IPS DF 4.7 (cell line): Measurements from ENCODE around the gene SLC35E2B.
"Not testable (repeated sequence)": the region's sequence is repeated elsewhere in the genome, so short reads cannot be mapped to it uniquely, and the experiment has no call there.

Experiments used
- DNase-seq: peaks from one replicate; pipeline ENCODE4 v3.0.0-alpha.2; 2013; ENCODE audit warnings: low spot score; ENCODE audit errors: extremely low read depth

SLC35E2B gene

GRCh38 chr1:1675218-1675617, 17.4 kb downstream of the SLC35E2B start:
- not testable (repeated sequence) for DNase-seq

GRCh38 chr1:1674806-1675205, 17.8 kb downstream of the SLC35E2B start:
- DNase-seq = not testable (repeated sequence)

- DNase-seq = no peak
Observed at GRCh38 chr1:1672181-1672965, 20.2 kb downstream of the SLC35E2B start.

- DNase-seq = no peak
Observed at GRCh38 chr1:1671365-1672119, 21.1 kb downstream of the SLC35E2B start.

GRCh38 chr1:1670866-1671265, 21.7 kb downstream of the SLC35E2B start:
- no peak for DNase-seq

- no peak for DNase-seq
Observed at GRCh38 chr1:1669468-1670440, 22.8 kb downstream of the SLC35E2B start.

GRCh38 chr1:1666526-1666925, 26.1 kb downstream of the SLC35E2B start:
- DNase-seq = no peak

- DNase-seq = no peak
Observed at GRCh38 chr1:1665815-1666251, 26.8 kb downstream of the SLC35E2B start.

- DNase-seq = no peak
Observed at GRCh38 chr1:1664941-1665814, 27.4 kb downstream of the SLC35E2B start.

- not testable (repeated sequence) for DNase-seq
Observed at GRCh38 chr1:1664318-1664717, 28.3 kb downstream of the SLC35E2B start.

- not testable (repeated sequence) for DNase-seq
Observed at GRCh38 chr1:1662830-1663560, 29.6 kb downstream of the SLC35E2B start.

- DNase-seq = not testable (repeated sequence)
Observed at GRCh38 chr1:1662392-1662791, 30.2 kb downstream of the SLC35E2B start.

- not testable (repeated sequence) for DNase-seq
Observed at GRCh38 chr1:1658583-1659549, 33.7 kb downstream of the SLC35E2B start, which contains the start of gene CDK11B. Gene CDK11B (minus strand): TSS chr1:1659004. CDS start chr1:1657485, 1,519 bp downstream.

- not testable (repeated sequence) for DNase-seq
Observed at GRCh38 chr1:1648265-1648664, 44.3 kb downstream of the SLC35E2B start.

GRCh38 chr1:1647567-1648241, 44.9 kb downstream of the SLC35E2B start:
- not testable (repeated sequence) for DNase-seq

- not testable (repeated sequence) for DNase-seq
Observed at GRCh38 chr1:1646326-1646725, 46.3 kb downstream of the SLC35E2B start.

- not testable (repeated sequence) for DNase-seq
Observed at GRCh38 chr1:1640711-1641461, 51.7 kb downstream of the SLC35E2B start.
